ENCODE measurements around the gene RUFY1. TPM values are rescaled to one million over a fixed set of nuclear protein-coding genes. Genes with fewer than 3 reads are reported as not detected.
"Not testable (repeated sequence)": the region's sequence is repeated elsewhere in the genome, so short reads cannot be mapped to it uniquely, and the experiment has no call there.

Gene RUFY1

GRCh38 chr5:179657302-179658178 is 107.2 kb downstream of the RUFY1 start:
- not testable (repeated sequence) for H3K18ac ChIP-seq (ENCODE audit: low read length); H3K79me1 ChIP-seq (ENCODE audit: low read length); H3K4me1 ChIP-seq (ENCODE audit: control insufficient read depth, low read depth, low read length); H3K4me2 ChIP-seq (ENCODE audit: low read length); H3K27ac ChIP-seq (ENCODE audit: low read depth, low read length); H4K5ac ChIP-seq (ENCODE audit: low read length); H3K4ac ChIP-seq (ENCODE audit: low read depth, low read length); H3K36me3 ChIP-seq (ENCODE audit: control insufficient read depth, insufficient read depth, low read length); H3K79me2 ChIP-seq (ENCODE audit: control insufficient read depth, insufficient read depth, low read length); H3K56ac ChIP-seq (ENCODE audit: low read length); H3K4me3 ChIP-seq (ENCODE audit: low read length); H3K9ac ChIP-seq (ENCODE audit: low read length); H2AK5ac ChIP-seq (ENCODE audit: low read length); DNase-seq; H3K27me3 ChIP-seq (ENCODE audit: insufficient read depth, low read length, poor library complexity); H2BK120ac ChIP-seq (ENCODE audit: low read depth, low read length); H3K23ac ChIP-seq (ENCODE audit: low read length); H4K8ac ChIP-seq (ENCODE audit: low read depth, low read length); H2BK15ac ChIP-seq (replicated peaks; ENCODE audit: low read depth); H2BK5ac ChIP-seq (ENCODE audit: low read length)
- no CpG with 5 or more reads among the region's 50 CpGs for WGBS (ENCODE audit: extremely low coverage, insufficient coverage, low lambda C conversion rate)

- not testable (repeated sequence) for H3K4ac ChIP-seq (ENCODE audit: low read depth, low read length); H4K5ac ChIP-seq (ENCODE audit: low read length); H3K18ac ChIP-seq (ENCODE audit: low read length); H3K36me3 ChIP-seq (ENCODE audit: control insufficient read depth, insufficient read depth, low read length); H3K4me1 ChIP-seq (ENCODE audit: control insufficient read depth, low read depth, low read length); H3K4me3 ChIP-seq (ENCODE audit: low read length); H2BK15ac ChIP-seq (replicated peaks; ENCODE audit: low read depth); H3K79me2 ChIP-seq (ENCODE audit: control insufficient read depth, insufficient read depth, low read length); H2BK120ac ChIP-seq (ENCODE audit: low read depth, low read length); H4K8ac ChIP-seq (ENCODE audit: low read depth, low read length); H3K27me3 ChIP-seq (ENCODE audit: insufficient read depth, low read length, poor library complexity); H3K27ac ChIP-seq (ENCODE audit: low read depth, low read length); H2BK5ac ChIP-seq (ENCODE audit: low read length); H3K79me1 ChIP-seq (ENCODE audit: low read length); H2AK5ac ChIP-seq (ENCODE audit: low read length); H3K23ac ChIP-seq (ENCODE audit: low read length)
- DNase-seq: peak; percentile 42
- H3K9ac ChIP-seq (ENCODE audit: low read length): peak overlapping the region; percentile 54
- peak overlapping the region; percentile 71 for H3K4me2 ChIP-seq (ENCODE audit: low read length)
- H3K56ac ChIP-seq (ENCODE audit: low read length): peak overlapping the region; percentile 78
- WGBS (ENCODE audit: extremely low coverage, insufficient coverage, low lambda C conversion rate): no CpG with 5 or more reads among the region's 29 CpGs
Measured at GRCh38 chr5:179658179-179658856, 108.0 kb downstream of the RUFY1 start.

Small RNAs within 50 kb of the gene (small RNA-seq; reads per million reads assigned to genes)
- not detected for gene AC136628.3 (ENCODE audit: insufficient read depth)
- gene RF00017 (ENCODE audit: insufficient read depth): not detected

Data from mesendoderm (in vitro differentiated cells).